Measurements from ENCODE around the gene NUDT17.

- TF ChIP-seq CTCF (optimal IDR thresholded peaks at IDR 0.05 in 1 of 3, IDR thresholded peaks at IDR 0.05 in 1 of 3, conservative IDR thresholded peaks at IDR 0.05 in 1 of 3; ENCODE audit: extremely low read depth in 1 of 3, insufficient read depth in 2 of 3, low read length in 3 of 3) (no peak), EZH2 (IDR thresholded peaks at IDR 0.05; ENCODE audit: low read length) (no peak)
Measured at GRCh38 chr1:145884675-145885074, 39.2 kb downstream of the NUDT17 start.
